ENCODE data around the gene MICU1.
"Not testable (repeated sequence)": the region's sequence is repeated elsewhere in the genome, so short reads cannot be mapped to it uniquely, and the experiment has no call there.

MICU1 gene

GRCh38 chr10:72461085-72461484, 164.8 kb downstream of the MICU1 start:
- DNase-seq (ENCODE audit: low spot score): no peak
- Mint-ChIP-seq H3K4me3 (no peak overlapping the region), H3K4me1 (ENCODE audit: low read depth) (no peaks in the 10 kb centered on the region), H3K9me3 (no peaks in the 10 kb centered on the region), H3K27ac (no peak overlapping the region), H3K36me3 (ENCODE audit: low read depth) (no peaks in the 10 kb centered on the region), H3K27me3 (ENCODE audit: low read depth) (no peaks in the 10 kb centered on the region)

GRCh38 chr10:72460284-72460876, 165.5 kb downstream of the MICU1 start:
- no peak overlapping the region for H3K27ac Mint-ChIP-seq

GRCh38 chr10:72459301-72459700, 166.6 kb downstream of the MICU1 start:
- Mint-ChIP-seq H3K36me3 (ENCODE audit: low read depth) (no peaks in the 10 kb centered on the region), H3K4me1 (ENCODE audit: low read depth) (no peaks in the 10 kb centered on the region), H3K27ac (no peak overlapping the region), H3K4me3 (no peak overlapping the region), H3K27me3 (ENCODE audit: low read depth) (no peaks in the 10 kb centered on the region), H3K9me3 (no peaks in the 10 kb centered on the region)
- DNase-seq (ENCODE audit: low spot score): no peak

More at GRCh38 chr10:72460284-72460876, 165.5 kb downstream of the MICU1 start:
- Mint-ChIP-seq H3K4me3 (no peak overlapping the region), H3K27me3 (ENCODE audit: low read depth) (no peaks in the 10 kb centered on the region), H3K36me3 (ENCODE audit: low read depth) (no peaks in the 10 kb centered on the region), H3K4me1 (ENCODE audit: low read depth) (no peaks in the 10 kb centered on the region), H3K9me3 (no peaks in the 10 kb centered on the region)
- DNase-seq (ENCODE audit: low spot score): no peak

DNA sequence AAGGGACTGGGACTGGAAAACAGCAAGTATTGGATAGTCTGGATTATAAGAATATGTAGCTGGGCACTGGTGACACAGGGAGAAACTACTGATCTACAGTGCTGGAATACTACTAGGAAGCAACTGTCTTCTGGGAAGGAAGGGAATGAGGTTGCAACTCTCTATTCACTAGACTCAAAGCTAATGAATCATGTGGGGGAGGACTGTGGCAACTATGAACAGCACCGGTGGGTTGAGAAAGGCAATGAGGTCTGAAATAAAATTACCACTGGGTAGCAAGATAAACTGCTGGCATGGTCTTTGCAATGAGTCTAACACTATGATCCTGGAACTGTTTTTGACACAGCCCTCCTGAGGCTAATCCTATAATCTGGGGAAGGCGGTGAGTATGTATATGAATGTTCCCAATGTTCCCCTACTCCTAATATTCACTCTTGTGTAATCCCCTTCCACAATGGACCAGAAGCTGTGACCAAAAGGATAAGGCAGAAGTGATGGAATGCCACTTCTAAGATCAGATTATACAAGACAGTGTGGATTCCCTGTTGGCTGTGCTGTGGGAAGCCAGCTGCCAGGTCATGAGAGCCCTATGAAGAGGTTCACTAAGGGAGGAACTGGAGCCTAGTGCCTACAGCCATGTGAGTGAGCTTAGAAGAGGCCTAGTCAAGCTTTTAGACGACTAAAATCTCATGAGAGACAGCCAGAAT, 169.8 kb downstream of the MICU1 start:
- Mint-ChIP-seq H3K36me3 (ENCODE audit: low read depth) (no peaks in the 10 kb centered on the region), H3K27ac (no peak overlapping the region), H3K9me3 (no peaks in the 10 kb centered on the region), H3K27me3 (ENCODE audit: low read depth) (no peaks in the 10 kb centered on the region), H3K4me1 (ENCODE audit: low read depth) (no peaks in the 10 kb centered on the region), H3K4me3 (no peak overlapping the region)
- no peak for DNase-seq (ENCODE audit: low spot score)

- Mint-ChIP-seq H3K4me3 (no peak overlapping the region), H3K36me3 (ENCODE audit: low read depth) (no peaks in the 10 kb centered on the region), H3K27me3 (ENCODE audit: low read depth) (no peaks in the 10 kb centered on the region), H3K27ac (no peak overlapping the region), H3K9me3 (no peaks in the 10 kb centered on the region), H3K4me1 (ENCODE audit: low read depth) (no peaks in the 10 kb centered on the region)
- no peak for DNase-seq (ENCODE audit: low spot score)
These were observed 175.9 kb downstream of the MICU1 start for GRCh38 chr10:72449941-72450441.

DNA sequence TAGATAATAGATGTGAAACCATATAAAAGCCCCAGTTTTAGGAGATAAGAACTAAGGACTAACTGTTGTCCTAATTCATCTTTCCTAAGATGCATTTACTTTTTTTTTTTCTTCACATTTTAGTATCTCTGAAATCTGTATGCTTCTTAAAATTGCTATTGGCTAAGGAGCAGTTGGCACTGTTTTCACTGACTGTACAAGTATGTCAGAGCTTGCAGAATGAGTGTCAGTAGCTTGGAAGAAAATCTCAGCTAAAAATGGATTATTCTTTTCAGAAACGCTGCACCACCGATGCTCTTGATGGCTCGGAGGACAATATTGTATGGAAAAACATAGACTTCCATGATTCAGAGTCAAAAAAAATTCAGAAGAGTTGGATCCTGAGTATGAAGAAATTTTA, 180.0 kb downstream of the MICU1 start:
- Mint-ChIP-seq H3K4me1 (ENCODE audit: low read depth) (no peaks in the 10 kb centered on the region), H3K27me3 (ENCODE audit: low read depth) (no peaks in the 10 kb centered on the region), H3K4me3 (no peak overlapping the region), H3K27ac (no peak overlapping the region), H3K36me3 (ENCODE audit: low read depth) (peaks cover 1% of the 10 kb centered on the region), H3K9me3 (peaks cover 5% of the 10 kb centered on the region)
- no peak for DNase-seq (ENCODE audit: low spot score)

DNA sequence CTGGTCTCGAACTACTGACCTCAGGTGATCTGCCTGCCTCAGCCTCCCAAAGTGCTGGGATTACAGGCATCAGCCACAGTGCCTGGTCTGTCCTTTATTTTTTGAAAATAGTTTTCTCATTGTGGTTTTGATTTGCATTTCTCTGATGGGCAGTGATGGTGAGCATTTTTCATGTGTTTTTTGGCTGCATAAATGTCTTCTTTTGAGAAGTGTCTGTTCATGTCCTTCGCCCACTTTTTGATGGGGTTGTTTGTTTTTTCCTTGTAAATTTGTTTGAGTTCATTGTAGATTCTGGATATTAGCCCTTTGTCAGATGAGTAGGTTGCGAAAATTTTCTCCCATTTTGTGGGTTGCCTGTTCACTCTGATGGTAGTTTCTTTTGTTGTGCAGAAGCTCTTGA, 182.9 kb downstream of the MICU1 start:
- H3K36me3 Mint-ChIP-seq (ENCODE audit: low read depth); H3K4me1 Mint-ChIP-seq (ENCODE audit: low read depth); H3K9me3 Mint-ChIP-seq; H3K27me3 Mint-ChIP-seq (ENCODE audit: low read depth); H3K4me3 Mint-ChIP-seq; DNase-seq (ENCODE audit: low spot score); H3K27ac Mint-ChIP-seq: not testable (repeated sequence)

GRCh38 chr10:72435570-72435969, 190.3 kb downstream of the MICU1 start:
- no peak overlapping the region for H3K27ac Mint-ChIP-seq
- H3K36me3 Mint-ChIP-seq (ENCODE audit: low read depth): no peaks in the 10 kb centered on the region
- no peaks in the 10 kb centered on the region for H3K4me1 Mint-ChIP-seq (ENCODE audit: low read depth)
- no peak overlapping the region for H3K4me3 Mint-ChIP-seq
- H3K9me3 Mint-ChIP-seq: no peaks in the 10 kb centered on the region
- H3K27me3 Mint-ChIP-seq (ENCODE audit: low read depth): no peaks in the 10 kb centered on the region
- DNase-seq (ENCODE audit: low spot score): no peak

DNA sequence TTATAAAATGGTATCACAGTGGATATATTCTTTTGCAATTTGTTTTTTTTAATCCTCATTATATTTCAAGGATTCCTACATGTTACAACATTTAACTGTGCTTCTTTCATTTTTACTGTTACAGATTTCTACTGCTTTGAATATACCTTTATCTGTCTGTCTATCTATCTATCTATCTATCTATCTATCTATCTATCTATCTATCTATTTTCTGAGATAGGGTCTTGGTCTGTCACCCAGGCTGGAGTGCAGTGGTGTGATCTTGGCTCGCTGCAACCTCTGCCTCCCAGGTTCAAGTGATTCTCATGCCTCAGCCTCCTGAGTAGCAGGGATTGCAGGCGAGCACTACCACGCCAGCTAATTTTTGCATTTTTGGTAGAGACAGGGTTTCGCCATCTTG, 194.9 kb downstream of the MICU1 start:
- H3K36me3 Mint-ChIP-seq (ENCODE audit: low read depth); DNase-seq (ENCODE audit: low spot score); H3K27ac Mint-ChIP-seq; H3K27me3 Mint-ChIP-seq (ENCODE audit: low read depth); H3K4me3 Mint-ChIP-seq; H3K9me3 Mint-ChIP-seq; H3K4me1 Mint-ChIP-seq (ENCODE audit: low read depth): not testable (repeated sequence)

GRCh38 chr10:72429931-72430330, 195.9 kb downstream of the MICU1 start:
- no peak for DNase-seq (ENCODE audit: low spot score)
- Mint-ChIP-seq H3K36me3 (ENCODE audit: low read depth) (no peaks in the 10 kb centered on the region), H3K27me3 (ENCODE audit: low read depth) (no peaks in the 10 kb centered on the region), H3K4me3 (no peak overlapping the region), H3K4me1 (ENCODE audit: low read depth) (no peaks in the 10 kb centered on the region), H3K27ac (no peak overlapping the region), H3K9me3 (no peaks in the 10 kb centered on the region)

DNA sequence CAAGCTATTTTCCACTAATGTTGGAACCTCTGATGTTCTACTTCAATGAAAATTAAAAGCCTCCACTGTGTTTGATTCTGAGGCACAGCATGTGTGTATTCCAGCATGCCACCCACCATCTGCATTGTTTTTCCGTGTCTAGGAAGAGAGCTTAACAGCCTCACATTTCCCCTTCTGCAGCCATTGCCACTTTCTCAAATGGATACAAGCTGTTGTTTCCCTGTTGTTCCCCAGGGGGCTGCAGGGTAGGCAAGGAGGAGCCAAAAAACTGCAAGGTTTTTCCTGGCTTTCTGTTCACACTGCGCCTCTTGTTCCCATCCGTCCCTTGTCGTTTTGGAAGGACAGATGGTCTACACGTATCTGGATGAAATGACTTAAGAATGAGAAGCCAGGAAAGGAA, 198.9 kb downstream of the MICU1 start:
- H3K27me3 Mint-ChIP-seq (ENCODE audit: low read depth): no peaks in the 10 kb centered on the region

DNA sequence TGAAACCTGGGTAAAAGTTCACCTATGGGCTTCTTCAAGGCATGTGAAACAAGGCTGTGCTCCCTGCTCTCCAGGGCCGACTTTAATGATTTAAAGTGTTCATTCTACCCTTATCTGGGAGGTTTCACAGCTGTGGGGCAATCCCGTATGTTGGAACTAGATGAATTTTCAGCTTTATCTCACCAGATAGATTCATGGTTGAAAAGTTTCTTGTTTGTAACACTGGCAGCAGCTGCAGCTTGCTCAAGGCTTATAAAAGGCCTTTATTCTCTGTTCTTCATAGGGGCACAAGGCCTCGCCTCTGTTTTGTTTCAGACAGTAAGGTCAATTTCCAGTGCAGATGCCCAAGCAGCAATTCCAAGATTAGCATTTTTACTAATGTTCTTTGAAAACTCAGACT, 200.7 kb downstream of the MICU1 start:
- Mint-ChIP-seq H3K27me3 (ENCODE audit: low read depth) (no peaks in the 10 kb centered on the region), H3K36me3 (ENCODE audit: low read depth) (peaks cover 14% of the 10 kb centered on the region), H3K9me3 (no peaks in the 10 kb centered on the region), H3K27ac (no peak overlapping the region), H3K4me3 (no peak overlapping the region), H3K4me1 (ENCODE audit: low read depth) (no peaks in the 10 kb centered on the region)
- no peak for DNase-seq (ENCODE audit: low spot score)

More for the DNA sequence above, 198.9 kb downstream of the MICU1 start:
- H3K27ac Mint-ChIP-seq: no peak overlapping the region
- no peak overlapping the region for H3K4me3 Mint-ChIP-seq
- H3K36me3 Mint-ChIP-seq (ENCODE audit: low read depth): peaks cover 7% of the 10 kb centered on the region
- H3K9me3 Mint-ChIP-seq: no peaks in the 10 kb centered on the region
- no peak for DNase-seq (ENCODE audit: low spot score)
- no peaks in the 10 kb centered on the region for H3K4me1 Mint-ChIP-seq (ENCODE audit: low read depth)

- Mint-ChIP-seq H3K27me3 (ENCODE audit: low read depth) (no peaks in the 10 kb centered on the region), H3K4me3 (no peak overlapping the region), H3K27ac (no peak overlapping the region), H3K4me1 (ENCODE audit: low read depth) (no peaks in the 10 kb centered on the region), H3K9me3 (no peaks in the 10 kb centered on the region), H3K36me3 (ENCODE audit: low read depth) (peaks cover 15% of the 10 kb centered on the region)
- no peak for DNase-seq (ENCODE audit: low spot score)
These were observed 201.3 kb downstream of the MICU1 start for GRCh38 chr10:72424561-72424960.

DNA sequence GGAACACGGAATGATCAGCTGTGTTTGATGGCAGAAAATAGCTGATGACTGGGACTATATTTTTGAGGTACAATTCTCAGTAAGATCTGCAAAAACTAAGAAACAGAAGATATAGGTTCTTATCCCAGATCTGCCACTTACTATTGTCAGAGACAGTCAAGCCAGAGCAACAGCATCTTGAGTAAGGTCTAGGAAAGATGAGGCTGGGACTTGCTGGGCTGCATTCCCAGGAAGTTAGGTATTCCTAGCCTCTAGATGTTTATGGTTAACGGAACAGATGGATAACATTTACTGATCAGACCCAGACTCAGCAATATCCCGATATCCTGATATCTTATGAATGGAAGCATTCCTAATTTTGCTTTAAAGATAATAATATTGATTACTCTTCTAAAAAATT, 202.5 kb downstream of the MICU1 start:
- Mint-ChIP-seq H3K4me3 (no peak overlapping the region), H3K27me3 (ENCODE audit: low read depth) (no peaks in the 10 kb centered on the region), H3K4me1 (ENCODE audit: low read depth) (no peaks in the 10 kb centered on the region), H3K9me3 (no peaks in the 10 kb centered on the region), H3K36me3 (ENCODE audit: low read depth) (peaks cover 15% of the 10 kb centered on the region), H3K27ac (no peak overlapping the region)
- no peak for DNase-seq (ENCODE audit: low spot score)

All from T-helper 2 cell treated with Interferon-gamma antibody and Interleukin-4, amounts not matched to agents 5 μg/mL and 100 μg/mL, for 36 hours (primary cell).